ENCODE results near the gene SYNM. TPM values are rescaled to one million over a fixed set of nuclear protein-coding genes. Genes with fewer than 3 reads are reported as not detected.

SYNM gene
- total and polyA plus RNA-seq, 5 experiments from 2014 or later = 0.08 to 1.1 (median 0.82) TPM; not detected in 1

- H3K27me3 Mint-ChIP-seq = no peaks in the 10 kb centered on the region
- no peaks in the 10 kb centered on the region for H3K36me3 Mint-ChIP-seq
- DNase-seq = no peak
- no peak overlapping the region for H3K27ac Mint-ChIP-seq
- no peaks in the 10 kb centered on the region for H3K9me3 Mint-ChIP-seq
- H3K4me1 Mint-ChIP-seq = no peaks in the 10 kb centered on the region
- no peak for ATAC-seq
- no peak overlapping the region for H3K4me3 Mint-ChIP-seq
- POLR2A ChIA-PET = no interaction called here
These were observed 40.1 kb downstream of the SYNM start for GRCh38 chr15:99145005-99145404.

GRCh38 chr15:99145778-99146177, 40.9 kb downstream of the SYNM start:
- no peaks in the 10 kb centered on the region for H3K4me1 Mint-ChIP-seq
- POLR2A ChIA-PET = no interaction called here
- H3K4me3 Mint-ChIP-seq = no peak overlapping the region
- H3K27me3 Mint-ChIP-seq = no peaks in the 10 kb centered on the region
- DNase-seq (peak in 1 of 10 donors; percentile 11), ATAC-seq (no peak)
- no peaks in the 10 kb centered on the region for H3K9me3 Mint-ChIP-seq
- no peak overlapping the region for H3K27ac Mint-ChIP-seq
- H3K36me3 Mint-ChIP-seq = no peaks in the 10 kb centered on the region

- ATAC-seq (no peak), DNase-seq (no peak)
- H3K4me3 Mint-ChIP-seq = no peak overlapping the region
- H3K27me3 Mint-ChIP-seq = peaks cover 0 to 4% (median 0%) of the 10 kb centered on the region in 5 donors
- no peak overlapping the region for H3K27ac Mint-ChIP-seq
- POLR2A ChIA-PET = no interaction called here
- H3K4me1 Mint-ChIP-seq = no peaks in the 10 kb centered on the region
- no peaks in the 10 kb centered on the region for H3K9me3 Mint-ChIP-seq
- no peaks in the 10 kb centered on the region for H3K36me3 Mint-ChIP-seq
These were observed 41.8 kb downstream of the SYNM start for GRCh38 chr15:99146661-99147060.

GRCh38 chr15:99148851-99149276, 44.0 kb downstream of the SYNM start:
- Mint-ChIP-seq H3K4me3 (no peak overlapping the region), H3K27ac (no peak overlapping the region), H3K36me3 (no peaks in the 10 kb centered on the region), H3K4me1 (no peaks in the 10 kb centered on the region), H3K9me3 (no peaks in the 10 kb centered on the region), H3K27me3 (peaks cover 0 to 4% (median 0%) of the 10 kb centered on the region in 5 donors)
- POLR2A ChIA-PET = no interaction called here
- ATAC-seq (no peak), DNase-seq (peak in 1 of 10 donors; percentile 9)

- DNase-seq (no peak), ATAC-seq (no peak)
- POLR2A ChIA-PET = no interaction called here
- Mint-ChIP-seq H3K27me3 (peaks cover 0 to 4% (median 0%) of the 10 kb centered on the region in 5 donors), H3K9me3 (no peaks in the 10 kb centered on the region), H3K4me1 (no peaks in the 10 kb centered on the region), H3K36me3 (no peaks in the 10 kb centered on the region), H3K4me3 (no peak overlapping the region), H3K27ac (peak overlapping the region in 1 of 10 donors; percentile 52)
These were observed 44.5 kb downstream of the SYNM start for GRCh38 chr15:99149366-99149765.

- no peak for ATAC-seq
- H3K27me3 Mint-ChIP-seq = peaks cover 0 to 4% (median 0%) of the 10 kb centered on the region in 5 donors
- POLR2A ChIA-PET = no interaction called here
- no peak for DNase-seq
- no peak overlapping the region for H3K4me3 Mint-ChIP-seq
- H3K36me3 Mint-ChIP-seq = no peaks in the 10 kb centered on the region
- no peaks in the 10 kb centered on the region for H3K9me3 Mint-ChIP-seq
- no peak overlapping the region for H3K27ac Mint-ChIP-seq
- H3K4me1 Mint-ChIP-seq = no peaks in the 10 kb centered on the region
These were observed 46.3 kb downstream of the SYNM start for GRCh38 chr15:99151156-99151555.

- Mint-ChIP-seq H3K4me3 (no peak overlapping the region), H3K27ac (no peak overlapping the region), H3K36me3 (no peaks in the 10 kb centered on the region), H3K27me3 (peaks cover 0 to 4% (median 0%) of the 10 kb centered on the region in 5 donors), H3K9me3 (no peaks in the 10 kb centered on the region), H3K4me1 (no peaks in the 10 kb centered on the region)
- POLR2A ChIA-PET = no interaction called here
- ATAC-seq (no peak), DNase-seq (no peak)
These were observed 48.2 kb downstream of the SYNM start for GRCh38 chr15:99153026-99153535.

- Mint-ChIP-seq H3K9me3 (no peaks in the 10 kb centered on the region), H3K27ac (no peak overlapping the region), H3K4me3 (no peak overlapping the region), H3K27me3 (peaks cover 0 to 6% (median 0%) of the 10 kb centered on the region in 5 donors), H3K4me1 (no peaks in the 10 kb centered on the region), H3K36me3 (no peaks in the 10 kb centered on the region)
- no peak for DNase-seq
- ATAC-seq = no peak
- POLR2A ChIA-PET = no interaction called here
These were observed 49.4 kb downstream of the SYNM start for GRCh38 chr15:99154271-99154670.

- H3K27me3 Mint-ChIP-seq = peaks cover 0 to 8% (median 0%) of the 10 kb centered on the region in 5 donors
- no peak overlapping the region for H3K27ac Mint-ChIP-seq
- H3K4me1 Mint-ChIP-seq = no peaks in the 10 kb centered on the region
- H3K9me3 Mint-ChIP-seq = no peaks in the 10 kb centered on the region
- DNase-seq = no peak
- H3K4me3 Mint-ChIP-seq = no peak overlapping the region
- POLR2A ChIA-PET = no interaction called here
- no peaks in the 10 kb centered on the region for H3K36me3 Mint-ChIP-seq
- ATAC-seq = no peak
These were observed 51.1 kb downstream of the SYNM start for GRCh38 chr15:99155961-99156443.

GRCh38 chr15:99157456-99157855, 52.6 kb downstream of the SYNM start:
- Mint-ChIP-seq H3K9me3 (no peaks in the 10 kb centered on the region), H3K4me1 (no peaks in the 10 kb centered on the region), H3K4me3 (no peak overlapping the region), H3K27me3 (peaks cover 0 to 5% (median 0%) of the 10 kb centered on the region in 5 donors), H3K27ac (no peak overlapping the region), H3K36me3 (no peaks in the 10 kb centered on the region)
- POLR2A ChIA-PET = interaction anchor here (0.6 kb wide), 1 partner anchor 18 kb away, joined by 4 read pairs; no protein-coding TSS in a partner anchor
- no peak for DNase-seq
- no peak for ATAC-seq

GRCh38 chr15:99158626-99159412, 53.9 kb downstream of the SYNM start:
- Mint-ChIP-seq H3K4me3 (peak overlapping the region in 1 of 10 donors; percentile 16), H3K4me1 (peaks cover 0 to 8% (median under 1%) of the 10 kb centered on the region in 4 donors), H3K36me3 (no peaks in the 10 kb centered on the region), H3K9me3 (no peaks in the 10 kb centered on the region), H3K27ac (no peak overlapping the region), H3K27me3 (peaks cover 0 to 5% (median 0%) of the 10 kb centered on the region in 5 donors)
- POLR2A ChIA-PET = interaction anchor here (0.6 kb wide), 1 partner anchor 1371 kb away, joined by 3 read pairs; no protein-coding TSS in a partner anchor
- DNase-seq = no peak
- no peak for ATAC-seq

- ATAC-seq = peak in 1 of 2 donors; percentile 44
- no peak for DNase-seq
- peaks cover 0 to 10% (median under 1%) of the 10 kb centered on the region in 4 donors for H3K4me1 Mint-ChIP-seq
These were observed 58.6 kb downstream of the SYNM start for GRCh38 chr15:99163271-99164062.

GRCh38 chr15:99164119-99164518, 59.2 kb downstream of the SYNM start:
- H3K27ac Mint-ChIP-seq = no peak overlapping the region
- no peak overlapping the region for H3K4me3 Mint-ChIP-seq
- no peak for ATAC-seq
- peaks cover 0 to 4% (median 0%) of the 10 kb centered on the region in 5 donors for H3K27me3 Mint-ChIP-seq
- H3K4me1 Mint-ChIP-seq = peaks cover 0 to 10% (median under 1%) of the 10 kb centered on the region in 4 donors
- H3K36me3 Mint-ChIP-seq = no peaks in the 10 kb centered on the region
- POLR2A ChIA-PET = no interaction called here
- H3K9me3 Mint-ChIP-seq = no peaks in the 10 kb centered on the region
- no peak for DNase-seq

More at GRCh38 chr15:99163271-99164062, 58.6 kb downstream of the SYNM start:
- Mint-ChIP-seq H3K36me3 (no peaks in the 10 kb centered on the region), H3K27me3 (peaks cover 0 to 5% (median 0%) of the 10 kb centered on the region in 5 donors), H3K27ac (peak overlapping the region in 1 of 10 donors; percentile 64), H3K4me3 (no peak overlapping the region), H3K9me3 (no peaks in the 10 kb centered on the region)
- POLR2A ChIA-PET = no interaction called here
